GM12878 (cell line): ENCODE measurements around the gene BBS5. TPM values are rescaled to one million over a fixed set of nuclear protein-coding genes. Genes with fewer than 3 reads are reported as not detected.

ENCODE experiments used
- ATAC-seq: fragments of 200-7000 bp; cut with Tn5 transposase; 3 replicates; pipeline ENCODE4 v1.9.1; 2020; ENCODE audit warnings: mild to moderate bottlenecking, moderate library complexity
- BruUV-seq: library from RNA; stranded (reverse); fragments of 400-500 nt; replicated peaks from 2 replicates; lab custom pipeline; 2021; lab: Mats Ljungman, UMichigan
- CTCF ChIA-PET: fragments of 300-600 bp; sonication (Branson Sonifier 250); formaldehyde crosslinking; extraction: SDS; loops from one replicate; lab custom pipeline; 2021; ENCODE audit warnings: inconsistent platforms; lab: Yijun Ruan, JAX
- POLR2A ChIA-PET: fragments of 350-600 bp; formaldehyde crosslinking; extraction: SDS; loops from one replicate; lab custom pipeline; 2021; ENCODE audit warnings: inconsistent platforms; lab: Charles Lee
- RAD21 ChIA-PET: fragments of 300-600 bp; sonication (Branson Sonifier 250); formaldehyde crosslinking; loops from one replicate; lab custom pipeline; 2023; ENCODE audit warnings: antibody characterized with exemption; ENCODE audit not compliant: unreplicated experiment; lab: Charles Lee
- SMC1A ChIA-PET: fragments of 300-600 bp; sonication (Branson Sonifier 250); formaldehyde crosslinking; loops from one replicate; lab custom pipeline; 2023; ENCODE audit not compliant: unreplicated experiment, uncharacterized antibody; lab: Charles Lee
- DNase-seq: peaks from one replicate; pipeline ENCODE4 v3.0.0-alpha.2; 2011; ENCODE audit warnings: low read depth, low spot score
- FAIRE-seq: peaks from 3 replicates; lab custom pipeline; 2011; peaks lifted over from hg19 to GRCh38; lab: Jason Lieb, UNC
- H2AFZ ChIP-seq: 2 replicates; pipeline ENCODE4 v1.6.0; 2011; ENCODE audit warnings: low read depth, low read length, control low read depth; ENCODE audit not compliant: control insufficient read depth
- H3K27ac ChIP-seq: 2 replicates; pipeline ENCODE4 v1.5.1; 2011; ENCODE audit warnings: control low read depth; ENCODE audit not compliant: control insufficient read depth, insufficient read depth
- H3K27me3 ChIP-seq, 2 experiments: replicated peaks in 1 of 2; 2 replicates each; pipeline versions ENCODE4 v1.6.0 to v1.6.1; 2011; ENCODE audit warnings: low read length in 1 of 2; ENCODE audit not compliant: control insufficient read depth in 2 of 2, insufficient read depth in 2 of 2
- H3K36me3 ChIP-seq, 2 experiments: 2 replicates each; pipeline ENCODE4 v1.5.1; 2011; ENCODE audit warnings: low read length in 1 of 2; ENCODE audit not compliant: control insufficient read depth in 2 of 2, insufficient read depth in 2 of 2
- H3K4me1 ChIP-seq: 2 replicates; pipeline ENCODE4 v1.6.1; 2011; ENCODE audit warnings: mild to moderate bottlenecking, low read length, moderate library complexity, mixed read lengths; ENCODE audit not compliant: control insufficient read depth, insufficient read depth
- H3K4me2 ChIP-seq: 2 replicates; pipeline ENCODE4 v1.6.0; 2011; ENCODE audit warnings: control low read depth; ENCODE audit not compliant: control insufficient read depth, insufficient read depth
- H3K4me3 ChIP-seq: fragments of 200-600 bp; sonication (generic); 2 replicates; pipeline ENCODE4 v1.5.1; 2016
- H3K79me2 ChIP-seq: 2 replicates; pipeline ENCODE4 v1.6.0; 2011; ENCODE audit warnings: low read length; ENCODE audit not compliant: control insufficient read depth, insufficient read depth
- H3K9ac ChIP-seq: 2 replicates; pipeline ENCODE4 v1.8.0; 2011; ENCODE audit warnings: low read length, control low read depth, mixed read lengths; ENCODE audit not compliant: control insufficient read depth, insufficient read depth
- H3K9me3 ChIP-seq: replicated peaks from 3 replicates; pipeline ENCODE4 v1.5.1; 2011; ENCODE audit warnings: mild to moderate bottlenecking, low read length; ENCODE audit not compliant: control insufficient read depth, insufficient read depth
- H4K20me1 ChIP-seq: 2 replicates; pipeline ENCODE4 v1.6.0; 2011; ENCODE audit not compliant: control insufficient read depth, insufficient read depth
- CBFB ChIP-seq: IDR thresholded peaks from 2 replicates; pipeline ENCODE4 v1.6.1; 2016; ENCODE audit warnings: antibody characterized with exemption, low read depth
- HSF1 ChIP-seq: fragments of 150-350 bp; IDR thresholded peaks from 2 replicates; pipeline ENCODE4 v1.6.1; 2014; ENCODE audit warnings: mild to moderate bottlenecking, low read depth, low read length
- IKZF2 ChIP-seq, 2 experiments: fragments of 450-650 bp; IDR thresholded peaks; 2 replicates each; pipeline ENCODE4 v1.6.1; 2017; ENCODE audit warnings: mild to moderate bottlenecking in 2 of 2, moderate library complexity in 2 of 2
- KDM1A ChIP-seq: fragments of 200-600 bp; sonication (generic); IDR thresholded peaks from 2 replicates; pipeline ENCODE4 v1.6.1; 2016; ENCODE audit warnings: borderline replicate concordance
- MEF2B ChIP-seq: fragments of 450-650 bp; IDR thresholded peaks from 2 replicates; pipeline ENCODE4 v1.6.1; 2018; ENCODE audit warnings: mild to moderate bottlenecking, moderate library complexity; ENCODE audit not compliant: partially characterized antibody, poor library complexity, severe bottlenecking
- NBN ChIP-seq: fragments of 450-650 bp; IDR thresholded peaks from 2 replicates; pipeline ENCODE4 v1.6.1; 2016
- NFIC ChIP-seq: IDR thresholded peaks from 2 replicates; pipeline ENCODE4 v1.6.1; 2012; ENCODE audit warnings: low read depth, mild to moderate bottlenecking, inconsistent platforms, low read length, moderate library complexity
- PAX5 ChIP-seq: IDR thresholded peaks from 2 replicates; pipeline ENCODE4 v1.6.1; 2011; ENCODE audit warnings: low read depth, low read length, borderline replicate concordance
- RAD51 ChIP-seq: fragments of 450-650 bp; IDR thresholded peaks from 2 replicates; pipeline ENCODE4 v1.6.1; 2016; ENCODE audit warnings: moderate library complexity, mild to moderate bottlenecking, inconsistent platforms
- SMC3 ChIP-seq: IDR thresholded peaks from 2 replicates; pipeline ENCODE4 v1.6.1; 2011; ENCODE audit warnings: low read length, improper control_type of control experiment, borderline replicate concordance
- SPI1 ChIP-seq: IDR thresholded peaks from 2 replicates; pipeline ENCODE4 v1.6.1; 2011; ENCODE audit warnings: low read depth, mild to moderate bottlenecking, low read length, moderate library complexity, borderline replicate concordance; ENCODE audit not compliant: insufficient read depth
- SREBF2 ChIP-seq: IDR thresholded peaks from 2 replicates; pipeline ENCODE4 v1.6.1; 2012; ENCODE audit warnings: mild to moderate bottlenecking, low read length
- SRF ChIP-seq, 2 experiments: IDR thresholded peaks; 2 replicates each; pipeline ENCODE4 v1.6.1; 2011; ENCODE audit warnings: low read depth in 2 of 2, low read length in 2 of 2, mild to moderate bottlenecking in 1 of 2, moderate library complexity in 1 of 2
- SUZ12 ChIP-seq: fragments of 200-600 bp; sonication (generic); IDR thresholded peaks from one replicate; pipeline ENCODE4 v1.6.1; 2018; ENCODE audit warnings: antibody characterized with exemption, mild to moderate bottlenecking; ENCODE audit not compliant: unreplicated experiment
- TAF1 ChIP-seq: IDR thresholded peaks from 2 replicates; pipeline ENCODE4 v1.6.1; 2011; ENCODE audit warnings: mild to moderate bottlenecking, low read depth, low read length, borderline replicate concordance
- TCF12 ChIP-seq: IDR thresholded peaks from 2 replicates; pipeline ENCODE4 v1.6.1; 2011; ENCODE audit warnings: low read depth, mild to moderate bottlenecking, low read length
- in situ Hi-C: fragments of 300-500 bp; cut with MboI; formaldehyde crosslinking; loops from 9 replicates; pipeline ENCODE4 v1.14.3; 2018; ENCODE audit warnings: mixed read lengths
- intact Hi-C: fragments of 100-400 bp; cut with micrococcal nuclease; formaldehyde crosslinking; loops from one replicate; pipeline ENCODE4 v1.14.2; 2022; ENCODE audit not compliant: unreplicated experiment
- polyA plus RNA-seq, 11 experiments: library from polyadenylated mRNA; depleted of rRNA in 4 of 11; unstranded in 6 of 11; stranded (reverse) in 5 of 11; fragments of >200 nt; fragmentation: Nextera tagmentation in 4 of 11; fragmentation: Illumina TruSeq in 1 of 11; extraction: Ambion mirVana in 4 of 11; extraction: Trizol in 1 of 11; gene quantifications; 1 replicate in 1 of 11; 2 replicates in 10 of 11; pipeline versions ENCODE4 v1.2.1 to v1.2.3, GENCODE V29; 2011 to 2016; ENCODE audit warnings: inconsistent platforms in 2 of 11, missing spikeins in 2 of 11, low read depth in 1 of 11
- total RNA-seq, 4 experiments: library from RNA; depleted of rRNA in 3 of 4; stranded (reverse); fragments of >200 nt in 3 of 4; fragmentation: Illumina TruSeq in 1 of 4; extraction: Trizol in 1 of 4; gene quantifications; 2 replicates each; pipeline versions ENCODE4 v1.2.1 to v1.2.3, GENCODE V29; 2013 to 2021
- TF ChIP-seq, protein P1 (sequence below): fragments of 450-650 bp; IDR thresholded peaks from 2 replicates; pipeline ENCODE4 v1.6.1; 2017; ENCODE audit warnings: antibody characterized with exemption, mild to moderate bottlenecking, moderate library complexity
- TF ChIP-seq, protein P2 (sequence below): IDR thresholded peaks from 2 replicates; pipeline ENCODE4 v1.6.1; 2012; ENCODE audit warnings: improper control_type of control experiment, low read depth, low read length; ENCODE audit not compliant: insufficient replicate concordance

Gene BBS5
- total and polyA plus RNA-seq, 10 of the 15 experiments (the other 5 are each of a cell fraction or from before 2014, with no cell fraction given) = 0.56 to 3.4 (median 1.6) TPM

DNA sequence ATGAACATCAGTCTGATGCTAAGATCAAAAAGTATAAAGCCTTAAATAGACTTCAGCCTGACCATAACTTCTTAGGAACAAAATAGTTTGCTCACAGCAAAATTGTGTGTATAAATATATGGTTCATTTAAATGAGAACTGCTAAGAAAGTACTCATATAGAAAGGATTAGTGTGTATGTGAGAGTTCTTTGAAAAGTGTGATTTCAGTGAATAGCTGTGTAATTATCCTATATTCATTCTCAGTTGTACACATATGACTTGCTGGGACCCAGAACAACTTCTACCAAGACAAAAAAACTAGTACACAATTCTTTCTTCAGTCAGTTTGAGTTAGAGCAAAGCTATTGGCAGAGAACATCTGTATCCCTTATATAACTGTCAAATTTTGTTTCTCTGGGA is 7.2 kb downstream of the BBS5 start:
- FAIRE-seq (no peak), DNase-seq (no peak), ATAC-seq (no peak)
- CTCF ChIA-PET = interaction anchor here (0.8 kb wide), 1 partner anchor 341 kb away, joined by 3 read pairs; the partner anchor contains the start of gene UBR3
- H3K27ac ChIP-seq = no peak overlapping the region
- no peak overlapping the region for H3K4me2 ChIP-seq
- H3K79me2 ChIP-seq = no peaks in the 10 kb centered on the region
- POLR2A ChIA-PET = no interaction called here
- H3K36me3 ChIP-seq = no peaks in the 10 kb centered on the region
- H3K27me3 ChIP-seq = no peaks in the 10 kb centered on the region
- SMC1A ChIA-PET = no interaction called here
- no peaks in the 10 kb centered on the region for H3K4me1 ChIP-seq
- no peaks in the 10 kb centered on the region; the same call in 2 of the 3 replicates for H3K9me3 ChIP-seq
- intact Hi-C loops = no loop called here
- no peak overlapping the region for H3K9ac ChIP-seq
- H2AFZ ChIP-seq = no peak overlapping the region
- RAD21 ChIA-PET = no interaction called here
- H4K20me1 ChIP-seq = no peaks in the 10 kb centered on the region
- in situ Hi-C loops = no loop called here
- BruUV-seq = no TSS peak
- no peak overlapping the region for H3K4me3 ChIP-seq
- no peak for TF ChIP-seq SUZ12
- TF ChIP-seq, protein P1, sequence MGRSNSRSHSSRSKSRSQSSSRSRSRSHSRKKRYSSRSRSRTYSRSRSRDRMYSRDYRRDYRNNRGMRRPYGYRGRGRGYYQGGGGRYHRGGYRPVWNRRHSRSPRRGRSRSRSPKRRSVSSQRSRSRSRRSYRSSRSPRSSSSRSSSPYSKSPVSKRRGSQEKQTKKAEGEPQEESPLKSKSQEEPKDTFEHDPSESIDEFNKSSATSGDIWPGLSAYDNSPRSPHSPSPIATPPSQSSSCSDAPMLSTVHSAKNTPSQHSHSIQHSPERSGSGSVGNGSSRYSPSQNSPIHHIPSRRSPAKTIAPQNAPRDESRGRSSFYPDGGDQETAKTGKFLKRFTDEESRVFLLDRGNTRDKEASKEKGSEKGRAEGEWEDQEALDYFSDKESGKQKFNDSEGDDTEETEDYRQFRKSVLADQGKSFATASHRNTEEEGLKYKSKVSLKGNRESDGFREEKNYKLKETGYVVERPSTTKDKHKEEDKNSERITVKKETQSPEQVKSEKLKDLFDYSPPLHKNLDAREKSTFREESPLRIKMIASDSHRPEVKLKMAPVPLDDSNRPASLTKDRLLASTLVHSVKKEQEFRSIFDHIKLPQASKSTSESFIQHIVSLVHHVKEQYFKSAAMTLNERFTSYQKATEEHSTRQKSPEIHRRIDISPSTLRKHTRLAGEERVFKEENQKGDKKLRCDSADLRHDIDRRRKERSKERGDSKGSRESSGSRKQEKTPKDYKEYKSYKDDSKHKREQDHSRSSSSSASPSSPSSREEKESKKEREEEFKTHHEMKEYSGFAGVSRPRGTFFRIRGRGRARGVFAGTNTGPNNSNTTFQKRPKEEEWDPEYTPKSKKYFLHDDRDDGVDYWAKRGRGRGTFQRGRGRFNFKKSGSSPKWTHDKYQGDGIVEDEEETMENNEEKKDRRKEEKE = no peak
- TF ChIP-seq KDM1A = no peak
- no peak for TF ChIP-seq HSF1
- TF ChIP-seq, protein P2, sequence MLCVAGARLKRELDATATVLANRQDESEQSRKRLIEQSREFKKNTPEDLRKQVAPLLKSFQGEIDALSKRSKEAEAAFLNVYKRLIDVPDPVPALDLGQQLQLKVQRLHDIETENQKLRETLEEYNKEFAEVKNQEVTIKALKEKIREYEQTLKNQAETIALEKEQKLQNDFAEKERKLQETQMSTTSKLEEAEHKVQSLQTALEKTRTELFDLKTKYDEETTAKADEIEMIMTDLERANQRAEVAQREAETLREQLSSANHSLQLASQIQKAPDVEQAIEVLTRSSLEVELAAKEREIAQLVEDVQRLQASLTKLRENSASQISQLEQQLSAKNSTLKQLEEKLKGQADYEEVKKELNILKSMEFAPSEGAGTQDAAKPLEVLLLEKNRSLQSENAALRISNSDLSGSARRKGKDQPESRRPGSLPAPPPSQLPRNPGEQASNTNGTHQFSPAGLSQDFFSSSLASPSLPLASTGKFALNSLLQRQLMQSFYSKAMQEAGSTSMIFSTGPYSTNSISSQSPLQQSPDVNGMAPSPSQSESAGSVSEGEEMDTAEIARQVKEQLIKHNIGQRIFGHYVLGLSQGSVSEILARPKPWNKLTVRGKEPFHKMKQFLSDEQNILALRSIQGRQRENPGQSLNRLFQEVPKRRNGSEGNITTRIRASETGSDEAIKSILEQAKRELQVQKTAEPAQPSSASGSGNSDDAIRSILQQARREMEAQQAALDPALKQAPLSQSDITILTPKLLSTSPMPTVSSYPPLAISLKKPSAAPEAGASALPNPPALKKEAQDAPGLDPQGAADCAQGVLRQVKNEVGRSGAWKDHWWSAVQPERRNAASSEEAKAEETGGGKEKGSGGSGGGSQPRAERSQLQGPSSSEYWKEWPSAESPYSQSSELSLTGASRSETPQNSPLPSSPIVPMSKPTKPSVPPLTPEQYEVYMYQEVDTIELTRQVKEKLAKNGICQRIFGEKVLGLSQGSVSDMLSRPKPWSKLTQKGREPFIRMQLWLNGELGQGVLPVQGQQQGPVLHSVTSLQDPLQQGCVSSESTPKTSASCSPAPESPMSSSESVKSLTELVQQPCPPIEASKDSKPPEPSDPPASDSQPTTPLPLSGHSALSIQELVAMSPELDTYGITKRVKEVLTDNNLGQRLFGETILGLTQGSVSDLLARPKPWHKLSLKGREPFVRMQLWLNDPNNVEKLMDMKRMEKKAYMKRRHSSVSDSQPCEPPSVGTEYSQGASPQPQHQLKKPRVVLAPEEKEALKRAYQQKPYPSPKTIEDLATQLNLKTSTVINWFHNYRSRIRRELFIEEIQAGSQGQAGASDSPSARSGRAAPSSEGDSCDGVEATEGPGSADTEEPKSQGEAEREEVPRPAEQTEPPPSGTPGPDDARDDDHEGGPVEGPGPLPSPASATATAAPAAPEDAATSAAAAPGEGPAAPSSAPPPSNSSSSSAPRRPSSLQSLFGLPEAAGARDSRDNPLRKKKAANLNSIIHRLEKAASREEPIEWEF = no peak
- no peak for TF ChIP-seq SREBF2
- TF ChIP-seq SRF (IDR thresholded peaks at IDR 0.05; ENCODE audit: low read depth in 2 of 2, low read length in 2 of 2) = no peak
- no peak for TF ChIP-seq SMC3
- no peak for TF ChIP-seq MEF2B
- no peak for TF ChIP-seq TAF1
- no peak for TF ChIP-seq RAD51
- no peak for TF ChIP-seq CBFB
- TF ChIP-seq NFIC = no peak
- no peak for TF ChIP-seq SPI1
- no peak for TF ChIP-seq TCF12
- no peak for TF ChIP-seq PAX5
- no peak for TF ChIP-seq IKZF2 (IDR thresholded peaks at IDR 0.05)
- no peak for TF ChIP-seq NBN
